Activated CD4-positive, alpha-beta memory T cell treated with anti-CD3 and anti-CD28 coated beads, Interleukin-2, amount 10 ng/mL, durations not matched to agents 7 days and 5 days (primary cell): ENCODE data around the gene CENPL. TPM values are rescaled to one million over a fixed set of nuclear protein-coding genes. Genes with fewer than 3 reads are reported as not detected.

Experiments used
- total RNA-seq, 2 experiments: library from RNA; stranded (reverse); gene quantifications; one replicate each; pipeline ENCODE4 v1.2.3, GENCODE V29; 2021

Gene CENPL
- total RNA-seq, 2 experiments from 2014 or later: 28.2 to 29.4 TPM

Other genes starting within 250 kb of the CENPL start
- not detected for gene SLC9C2, start 221.8 kb downstream of the CENPL start, total RNA-seq
- gene TEX50, start 189.5 kb downstream of the CENPL start, total RNA-seq: not detected
- not detected for gene ANKRD45, start 155.0 kb downstream of the CENPL start, total RNA-seq
- gene KLHL20, start 109.9 kb downstream of the CENPL start, total RNA-seq: 10 to 100 TPM; 17.7 to 18.9 TPM
- 10 to 100 TPM; 26.3 to 26.4 TPM for gene DARS2, start 210 bp downstream of the CENPL start, total RNA-seq
- 100 to 1,000 TPM; 379 to 394 TPM for gene GAS5, start 43.1 kb upstream of the CENPL start, total RNA-seq
- 10 to 100 TPM; 11.3 to 12.6 TPM for gene ZBTB37, start 43.5 kb upstream of the CENPL start, total RNA-seq
- gene SERPINC1, start 92.4 kb upstream of the CENPL start, total RNA-seq: under 1 TPM in 1 of 2 experiments, not detected in 1; 0.23 TPM
- gene RC3H1, start 197.5 kb upstream of the CENPL start, total RNA-seq: 10 to 100 TPM; 29.6 to 33.6 TPM